ENCODE data around the gene CFAP57.

The CFAP57 gene

GRCh38 chr1:43277116-43277876 is 105.2 kb downstream of the CFAP57 start:
- no peak for DNase-seq (ENCODE audit: low read depth)

- no peak for DNase-seq (ENCODE audit: low read depth)
Observed at GRCh38 chr1:43279161-43279560, 107.0 kb downstream of the CFAP57 start.

GRCh38 chr1:43279666-43280065 is 107.5 kb downstream of the CFAP57 start:
- DNase-seq (ENCODE audit: low read depth), result no peak

GRCh38 chr1:43280692-43281091 is 108.6 kb downstream of the CFAP57 start:
- no peak for DNase-seq (ENCODE audit: low read depth)

- no peak for DNase-seq (ENCODE audit: low read depth)
Observed at GRCh38 chr1:43282220-43283195, 110.4 kb downstream of the CFAP57 start.

GRCh38 chr1:43284065-43284464 is 111.9 kb downstream of the CFAP57 start:
- DNase-seq (ENCODE audit: low read depth), result no peak

- DNase-seq (ENCODE audit: low read depth), result no peak
Observed at GRCh38 chr1:43284546-43285110, 112.5 kb downstream of the CFAP57 start.

- no peak for DNase-seq (ENCODE audit: low read depth)
Observed at GRCh38 chr1:43285269-43285990, 113.3 kb downstream of the CFAP57 start, which contains the start of gene C1orf210. TSS of gene C1orf210 (minus strand) at chr1:43285581. CDS start at chr1:43283270, 2,311 bp downstream.

- DNase-seq (ENCODE audit: low read depth), result no peak
Observed at GRCh38 chr1:43286115-43286514, 114.0 kb downstream of the CFAP57 start.

GRCh38 chr1:43286533-43286932 is 114.4 kb downstream of the CFAP57 start:
- DNase-seq (ENCODE audit: low read depth), result no peak

GRCh38 chr1:43288058-43288784 is 116.1 kb downstream of the CFAP57 start:
- no peak for DNase-seq (ENCODE audit: low read depth)

GRCh38 chr1:43288785-43289706 is 116.9 kb downstream of the CFAP57 start:
- no peak for DNase-seq (ENCODE audit: low read depth)

GRCh38 chr1:43292216-43292615 is 120.1 kb downstream of the CFAP57 start:
- DNase-seq (ENCODE audit: low read depth), result no peak

- DNase-seq (ENCODE audit: low read depth), result no peak
Observed at GRCh38 chr1:43292679-43293078, 120.5 kb downstream of the CFAP57 start.

- DNase-seq (ENCODE audit: low read depth), result no peak
Observed at GRCh38 chr1:43293176-43293575, 121.0 kb downstream of the CFAP57 start.

- DNase-seq (ENCODE audit: low read depth), result no peak
Observed at GRCh38 chr1:43293896-43294760, 122.0 kb downstream of the CFAP57 start.

- DNase-seq (ENCODE audit: low read depth), result no peak
Observed at GRCh38 chr1:43294761-43295160, 122.6 kb downstream of the CFAP57 start.

- no peak for DNase-seq (ENCODE audit: low read depth)
Observed at GRCh38 chr1:43296207-43296606, 124.1 kb downstream of the CFAP57 start.

- DNase-seq (ENCODE audit: low read depth), result no peak
Observed at GRCh38 chr1:43298055-43298454, 125.9 kb downstream of the CFAP57 start.

Measured in GM04503 (cell line).